Hepatocyte (in vitro differentiated cells): ENCODE results near the gene DNTT.
A peak's percentile ranks its signal among the peaks of the same experiment; 100 is the strongest.

Experiments used
- CTCF ChIP-seq: fragments of 200-600 bp; sonication (generic); IDR thresholded peaks from 2 replicates; pipeline ENCODE4 v1.5.1; 2016; ENCODE audit warnings: antibody characterized with exemption, mild to moderate bottlenecking; ENCODE audit not compliant: poor library complexity
- EZH2 ChIP-seq: fragments of 200-600 bp; sonication (generic); IDR thresholded peaks from 2 replicates; pipeline ENCODE4 v1.6.1; 2016; ENCODE audit warnings: antibody characterized with exemption, mild to moderate bottlenecking, borderline replicate concordance

DNA sequence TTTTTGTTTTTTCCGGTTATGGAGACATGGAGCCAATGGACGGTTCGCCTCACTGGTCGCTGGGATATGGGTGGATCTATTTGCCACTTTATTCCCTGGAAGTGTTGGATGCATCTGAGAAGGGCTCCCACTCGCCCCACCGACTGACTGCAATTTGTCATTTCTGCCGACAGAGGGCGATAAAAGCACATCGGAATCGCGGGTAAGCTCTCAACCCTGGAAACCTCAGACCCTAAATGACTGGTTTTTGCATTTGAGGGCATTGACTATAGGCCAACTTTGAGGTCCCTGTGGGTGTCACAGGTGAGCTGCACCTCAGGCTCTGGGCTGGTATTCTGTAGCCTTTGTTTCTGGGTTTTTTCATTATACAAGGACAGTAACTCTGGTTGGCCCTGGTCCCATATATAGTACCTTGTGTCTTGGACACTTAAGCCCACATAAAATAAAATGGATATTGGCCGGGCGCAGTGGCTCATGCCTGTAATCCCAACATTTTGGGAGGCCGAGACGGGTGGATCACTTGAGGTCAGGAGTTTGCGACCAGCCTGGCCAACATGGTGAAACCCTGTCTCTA is 66.4 kb downstream of the DNTT start:
- TF ChIP-seq EZH2 (no peak), CTCF (peak; percentile 65)
